AG10803 (cell line): ENCODE data around the gene DNAJB7.
"Not testable (repeated sequence)": the region's sequence is repeated elsewhere in the genome, so short reads cannot be mapped to it uniquely, and the experiment has no call there.

ENCODE experiments used
- DNase-seq: peaks from one replicate; pipeline ENCODE4 v3.0.0; 2010; ENCODE audit warnings: low read depth
- H3K4me3 ChIP-seq: 2 replicates; pipeline ENCODE4 v1.5.1; 2011; ENCODE audit warnings: mild to moderate bottlenecking, low read length, control low read depth
- TF ChIP-seq, protein P1 (sequence below): conservative IDR thresholded peaks from 2 replicates; pipeline ENCODE4 v1.5.1; 2011; ENCODE audit warnings: mild to moderate bottlenecking, low read length, control low read depth, inconsistent platforms

DNAJB7 gene

GRCh38 chr22:40844951-40845350 is 17.0 kb downstream of the DNAJB7 start:
- no peak for DNase-seq
- TF ChIP-seq, protein P1, sequence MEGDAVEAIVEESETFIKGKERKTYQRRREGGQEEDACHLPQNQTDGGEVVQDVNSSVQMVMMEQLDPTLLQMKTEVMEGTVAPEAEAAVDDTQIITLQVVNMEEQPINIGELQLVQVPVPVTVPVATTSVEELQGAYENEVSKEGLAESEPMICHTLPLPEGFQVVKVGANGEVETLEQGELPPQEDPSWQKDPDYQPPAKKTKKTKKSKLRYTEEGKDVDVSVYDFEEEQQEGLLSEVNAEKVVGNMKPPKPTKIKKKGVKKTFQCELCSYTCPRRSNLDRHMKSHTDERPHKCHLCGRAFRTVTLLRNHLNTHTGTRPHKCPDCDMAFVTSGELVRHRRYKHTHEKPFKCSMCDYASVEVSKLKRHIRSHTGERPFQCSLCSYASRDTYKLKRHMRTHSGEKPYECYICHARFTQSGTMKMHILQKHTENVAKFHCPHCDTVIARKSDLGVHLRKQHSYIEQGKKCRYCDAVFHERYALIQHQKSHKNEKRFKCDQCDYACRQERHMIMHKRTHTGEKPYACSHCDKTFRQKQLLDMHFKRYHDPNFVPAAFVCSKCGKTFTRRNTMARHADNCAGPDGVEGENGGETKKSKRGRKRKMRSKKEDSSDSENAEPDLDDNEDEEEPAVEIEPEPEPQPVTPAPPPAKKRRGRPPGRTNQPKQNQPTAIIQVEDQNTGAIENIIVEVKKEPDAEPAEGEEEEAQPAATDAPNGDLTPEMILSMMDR, result no peak
- no peak overlapping the region for H3K4me3 ChIP-seq

DNA sequence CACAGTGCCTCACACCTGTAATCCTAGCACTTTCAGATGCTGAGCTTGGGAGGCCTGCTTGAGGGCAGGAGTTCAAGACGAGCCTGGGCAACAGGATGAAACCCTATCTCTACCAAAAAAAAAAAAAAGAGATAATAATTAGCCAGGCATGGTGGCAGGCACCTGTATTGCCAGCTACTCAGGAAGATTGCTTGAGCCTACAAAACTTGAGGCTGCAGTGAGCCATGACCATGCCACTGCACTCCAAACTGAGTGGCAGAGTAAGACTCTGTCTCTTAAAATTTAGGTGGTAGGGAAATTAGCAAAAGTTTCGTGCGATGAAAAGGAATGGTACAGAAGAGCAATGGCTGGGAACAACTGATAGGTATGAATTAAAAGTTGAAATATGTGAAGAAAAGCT is 23.4 kb downstream of the DNAJB7 start:
- DNase-seq, result no peak
- no peak overlapping the region for H3K4me3 ChIP-seq
- TF ChIP-seq, protein P1, result no peak

DNA sequence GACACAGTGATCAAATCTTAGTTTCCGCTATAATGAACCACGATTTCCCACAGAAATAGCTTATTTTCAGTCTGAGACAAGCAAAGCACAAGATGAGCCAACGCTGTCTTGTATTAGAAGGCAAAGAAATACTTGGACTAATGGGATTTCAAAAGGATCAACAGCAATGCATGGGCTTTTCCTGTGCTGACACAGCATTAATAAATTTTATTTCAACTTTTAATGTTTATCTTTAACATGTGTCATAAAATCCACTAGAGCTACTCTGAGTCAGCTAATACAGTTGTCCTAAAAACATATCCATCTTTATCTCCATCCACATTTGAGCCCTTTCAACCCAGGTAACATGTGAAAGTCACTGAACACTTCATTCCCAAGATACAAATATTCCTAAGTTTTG is 27.3 kb downstream of the DNAJB7 start:
- no peak overlapping the region for H3K4me3 ChIP-seq
- no peak for DNase-seq
- TF ChIP-seq, protein P1, result no peak

- no peak for DNase-seq
- H3K4me3 ChIP-seq, result no peak overlapping the region
- TF ChIP-seq, protein P1, result no peak
Observed at GRCh38 chr22:40829131-40829530, 32.8 kb downstream of the DNAJB7 start.

DNA sequence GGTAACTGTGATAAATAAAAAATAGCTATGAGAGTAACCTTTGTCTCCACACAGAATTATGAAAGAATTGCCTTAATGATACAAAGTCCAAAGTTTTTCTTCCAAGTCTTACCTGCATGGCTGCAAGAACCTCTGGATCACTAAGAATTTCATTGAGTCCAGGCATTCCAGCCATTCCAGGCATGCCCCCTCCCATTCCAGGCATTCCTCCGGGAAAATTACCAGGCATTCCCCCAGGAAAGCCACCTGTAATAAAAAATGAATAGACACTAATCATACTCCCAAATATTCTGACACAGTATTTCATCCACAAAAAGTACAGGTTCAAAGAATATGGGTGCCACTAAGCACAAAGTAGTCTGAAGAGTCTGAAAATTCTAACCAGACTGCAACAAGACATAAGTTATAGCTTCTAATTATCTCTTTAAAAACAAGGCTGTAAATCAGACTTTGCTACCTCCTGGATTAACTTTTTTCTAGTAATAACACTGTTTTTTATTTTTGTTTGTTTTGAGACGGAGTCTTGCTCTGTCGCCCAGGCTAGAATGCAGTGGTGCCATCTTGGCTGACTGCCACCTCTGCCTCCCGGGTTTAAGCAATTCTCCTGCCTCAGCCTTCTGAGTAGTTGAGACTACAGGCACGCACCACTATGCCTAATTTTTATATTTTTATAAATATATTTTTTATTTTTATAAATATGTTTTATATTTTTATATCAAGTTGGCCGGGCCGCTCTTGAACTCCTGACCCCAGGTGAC is 34.8 kb downstream of the DNAJB7 start:
- TF ChIP-seq, protein P1, result no peak
- no peak overlapping the region for H3K4me3 ChIP-seq
- DNase-seq, result no peak

DNA sequence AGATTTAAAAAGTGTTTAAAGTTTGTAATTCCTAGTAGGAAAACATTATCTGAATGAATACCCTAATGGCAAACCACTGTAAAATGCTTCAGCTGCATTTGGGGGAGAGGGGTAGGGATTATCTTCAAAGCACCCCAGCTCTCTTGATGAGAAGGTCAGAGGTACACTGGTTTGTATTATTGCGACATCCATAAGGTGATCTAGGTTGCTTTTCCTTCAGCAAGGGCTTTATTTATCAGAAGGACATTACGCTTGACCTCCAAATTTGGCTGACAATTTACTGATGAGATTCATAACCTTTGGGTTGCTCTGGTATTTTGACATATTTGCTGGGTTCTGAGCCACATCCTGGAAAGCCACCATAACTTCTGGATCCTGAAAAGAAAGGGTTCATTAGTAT is 35.6 kb downstream of the DNAJB7 start:
- not testable (repeated sequence) for DNase-seq, H3K4me3 ChIP-seq

DNA sequence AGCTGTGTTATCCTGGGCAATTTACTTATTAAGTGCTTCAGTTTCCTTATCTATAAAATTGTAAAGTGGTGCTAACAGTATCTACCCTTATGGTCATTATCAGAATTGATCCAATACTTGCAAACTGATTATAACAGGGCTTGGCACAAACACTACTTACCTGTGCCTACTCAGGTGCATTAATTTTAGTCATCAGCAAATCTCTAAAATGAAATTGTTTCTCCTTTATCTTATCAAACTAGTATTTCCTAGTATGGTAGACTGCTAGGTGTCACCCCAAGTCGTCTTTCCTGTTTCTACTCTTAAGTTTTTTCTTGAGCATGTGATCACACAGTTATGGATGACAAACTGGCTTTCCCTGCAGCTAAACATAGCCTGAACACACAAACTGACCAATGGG is 38.5 kb downstream of the DNAJB7 start:
- TF ChIP-seq, protein P1, result no peak
- no peak overlapping the region for H3K4me3 ChIP-seq
- DNase-seq, result no peak
